ENCODE results near the gene KRT80.

KRT80 gene

GRCh38 chr12:52122540-52122871, 69.3 kb downstream of the KRT80 start:
- H3K9me3 ChIP-seq (ENCODE audit: control insufficient read depth, low read length) = no peaks in the 10 kb centered on the region
- H3K4me1 ChIP-seq (ENCODE audit: control insufficient read depth, insufficient read depth, low read length) = peaks cover 26% of the 10 kb centered on the region
- H3K4me3 ChIP-seq (ENCODE audit: low read length) = no peak overlapping the region
- H3K9ac ChIP-seq (ENCODE audit: low read length) = no peak overlapping the region
- no peaks in the 10 kb centered on the region for H3K27me3 ChIP-seq (ENCODE audit: control insufficient read depth, insufficient read depth, low read length)
- H3K36me3 ChIP-seq (ENCODE audit: control insufficient read depth, insufficient read depth, low read length) = no peaks in the 10 kb centered on the region

GRCh38 chr12:52121824-52122539, 69.8 kb downstream of the KRT80 start:
- no peaks in the 10 kb centered on the region for H3K27me3 ChIP-seq (ENCODE audit: control insufficient read depth, insufficient read depth, low read length)
- no peak overlapping the region for H3K9ac ChIP-seq (ENCODE audit: low read length)
- H3K36me3 ChIP-seq (ENCODE audit: control insufficient read depth, insufficient read depth, low read length) = no peaks in the 10 kb centered on the region
- H3K9me3 ChIP-seq (ENCODE audit: control insufficient read depth, low read length) = no peaks in the 10 kb centered on the region
- H3K4me1 ChIP-seq (ENCODE audit: control insufficient read depth, insufficient read depth, low read length) = peaks cover 27% of the 10 kb centered on the region
- H3K4me3 ChIP-seq (ENCODE audit: low read length) = no peak overlapping the region

- no peak overlapping the region for H3K9ac ChIP-seq (ENCODE audit: low read length)
- H3K36me3 ChIP-seq (ENCODE audit: control insufficient read depth, insufficient read depth, low read length) = no peaks in the 10 kb centered on the region
- H3K27me3 ChIP-seq (ENCODE audit: control insufficient read depth, insufficient read depth, low read length) = no peaks in the 10 kb centered on the region
- H3K4me3 ChIP-seq (ENCODE audit: low read length) = no peak overlapping the region
- H3K9me3 ChIP-seq (ENCODE audit: control insufficient read depth, low read length) = no peaks in the 10 kb centered on the region
- H3K4me1 ChIP-seq (ENCODE audit: control insufficient read depth, insufficient read depth, low read length) = peaks cover 26% of the 10 kb centered on the region
Measured at GRCh38 chr12:52120951-52121823, 70.6 kb downstream of the KRT80 start.

GRCh38 chr12:52119398-52120254, 72.2 kb downstream of the KRT80 start:
- Histone ChIP-seq H3K36me3 (ENCODE audit: control insufficient read depth, insufficient read depth, low read length) (no peaks in the 10 kb centered on the region), H3K27me3 (ENCODE audit: control insufficient read depth, insufficient read depth, low read length) (no peaks in the 10 kb centered on the region), H3K4me3 (ENCODE audit: low read length) (no peak overlapping the region), H3K9ac (ENCODE audit: low read length) (no peak overlapping the region), H3K4me1 (ENCODE audit: control insufficient read depth, insufficient read depth, low read length) (peaks cover 23% of the 10 kb centered on the region), H3K9me3 (ENCODE audit: control insufficient read depth, low read length) (no peaks in the 10 kb centered on the region)

Data from mucosa of stomach (tissue), 1 donor.